SK-N-SH (cell line): Measurements from ENCODE around the gene TTC39C. TPM values are rescaled to one million over a fixed set of nuclear protein-coding genes. Genes with fewer than 3 reads are reported as not detected.

Source experiments
- CTCF ChIA-PET: fragments of 300-600, 350-600 bp; formaldehyde crosslinking; extraction: SDS; loops from one replicate; lab custom pipeline; 2021; lab: Yijun Ruan, JAX
- POLR2A ChIA-PET: fragments of 350-600 bp; sonication (Branson Sonifier 250); formaldehyde crosslinking; extraction: SDS; loops from one replicate; lab custom pipeline; 2020; ENCODE audit warnings: antibody characterized with exemption, inconsistent platforms; lab: Yijun Ruan, JAX
- DNase-seq: peaks from one replicate; pipeline ENCODE4 v3.0.0; 2012
- H2AFZ ChIP-seq: fragments of 200-600 bp; sonication (generic); 2 replicates; pipeline ENCODE4 v1.8.1; 2016; ENCODE audit warnings: antibody characterized with exemption, mild to moderate bottlenecking, low read depth
- H3F3A ChIP-seq: fragments of 200-600 bp; sonication (generic); replicated peaks from 2 replicates; pipeline ENCODE3; 2016; ENCODE audit warnings: antibody characterized with exemption, mild to moderate bottlenecking; ENCODE audit not compliant: insufficient read depth
- H3K27ac ChIP-seq, 2 experiments: fragments of 200-500 bp in 1 of 2; fragments of 200-600 bp in 1 of 2; sonication (Bioruptor generic) in 1 of 2; sonication (generic), shearing (Covaris generic) in 1 of 2; 2 replicates each; pipeline versions ENCODE4 v1.5.1 to v1.6.1; 2014 to 2016; ENCODE audit warnings: low read depth in 2 of 2, inconsistent platforms in 1 of 2, low read length in 1 of 2, mild to moderate bottlenecking in 1 of 2, mixed read lengths in 1 of 2
- H3K27me3 ChIP-seq: fragments of 200-600 bp; sonication (generic), shearing (Covaris generic); 2 replicates; pipeline ENCODE4 v1.6.1; 2016; ENCODE audit warnings: mixed run types; ENCODE audit not compliant: insufficient read depth
- H3K36me3 ChIP-seq, 2 experiments: fragments of 200-500 bp in 1 of 2; fragments of 200-600 bp in 1 of 2; sonication (Bioruptor generic) in 1 of 2; sonication (generic) in 1 of 2; replicated peaks in 1 of 2; 2 replicates each; pipeline versions ENCODE3 to v1.5.1; 2014 to 2016; ENCODE audit warnings: low read length in 1 of 2, mild to moderate bottlenecking in 1 of 2; ENCODE audit not compliant: insufficient read depth in 2 of 2, control insufficient read depth in 1 of 2
- H3K4me1 ChIP-seq, 2 experiments: fragments of 200-500 bp in 1 of 2; fragments of 200-600 bp in 1 of 2; sonication (Bioruptor generic) in 1 of 2; sonication (generic), shearing (Covaris generic) in 1 of 2; 2 replicates each; pipeline versions ENCODE4 v1.5.1 to v1.6.1; 2014 to 2016; ENCODE audit warnings: low read depth in 1 of 2, low read length in 1 of 2, mixed run types in 1 of 2; ENCODE audit not compliant: insufficient read depth in 2 of 2, control insufficient read depth in 1 of 2
- H3K4me2 ChIP-seq: fragments of 200-600 bp; sonication (generic), shearing (Covaris generic); 2 replicates; pipeline ENCODE4 v1.6.1; 2017; ENCODE audit warnings: mixed run types
- H3K4me3 ChIP-seq, 2 experiments: fragments of 200-500 bp in 1 of 2; fragments of 200-600 bp in 1 of 2; sonication (Bioruptor generic) in 1 of 2; sonication (generic), shearing (Covaris generic) in 1 of 2; 2 replicates each; pipeline versions ENCODE4 v1.5.1 to v1.8.1; 2014 to 2016; ENCODE audit warnings: low read depth in 2 of 2, inconsistent platforms in 1 of 2, low read length in 1 of 2, mild to moderate bottlenecking in 1 of 2, mixed read lengths in 1 of 2, moderate library complexity in 1 of 2
- H3K79me2 ChIP-seq: fragments of 200-600 bp; sonication (generic); 2 replicates; pipeline ENCODE4 v1.8.1; 2017; ENCODE audit warnings: mild to moderate bottlenecking; ENCODE audit not compliant: insufficient read depth
- H3K9ac ChIP-seq: fragments of 200-600 bp; sonication (generic); 2 replicates; pipeline ENCODE4 v1.6.1; 2017; ENCODE audit warnings: mixed run types
- H3K9me2 ChIP-seq: fragments of 200-600 bp; sonication (generic); 2 replicates; pipeline ENCODE4 v1.6.1; 2017; ENCODE audit warnings: mixed run types
- H3K9me3 ChIP-seq: fragments of 200-600 bp; sonication (generic); 2 replicates; pipeline ENCODE4 v1.6.1; 2017; ENCODE audit warnings: mixed run types, mild to moderate bottlenecking, moderate library complexity
- H4K20me1 ChIP-seq: fragments of 200-600 bp; sonication (generic); 2 replicates; pipeline ENCODE4 v1.6.1; 2017; ENCODE audit warnings: mild to moderate bottlenecking, mixed run types; ENCODE audit not compliant: insufficient read depth
- CHD2 ChIP-seq: fragments of 150-350 bp; IDR thresholded peaks from 2 replicates; pipeline ENCODE4 v1.6.1; 2018; ENCODE audit warnings: low read length; ENCODE audit not compliant: partially characterized antibody
- ELF1 ChIP-seq: IDR thresholded peaks from 2 replicates; pipeline ENCODE4 v1.4.0; 2012
- EZH2phosphoT487 ChIP-seq: fragments of 200-600 bp; sonication (generic); IDR thresholded peaks from 2 replicates; pipeline ENCODE4 v1.6.1; 2017; ENCODE audit warnings: low read depth, mixed run types, mild to moderate bottlenecking, antibody characterized with exemption, moderate library complexity, borderline replicate concordance
- FOXJ3 ChIP-seq: sonication (generic); formaldehyde crosslinking; IDR thresholded peaks from 2 replicates; pipeline ENCODE4 v1.5.1; 2020; ENCODE audit warnings: mild to moderate bottlenecking, missing genetic modification reagents
- FOXM1 ChIP-seq: IDR thresholded peaks from 2 replicates; pipeline ENCODE4 v1.4.0; 2012; ENCODE audit warnings: low read depth, mild to moderate bottlenecking
- GABPA ChIP-seq: IDR thresholded peaks from 2 replicates; pipeline ENCODE4 v1.4.0; 2012; ENCODE audit warnings: low read depth, mild to moderate bottlenecking
- MEF2A ChIP-seq: IDR thresholded peaks from 2 replicates; pipeline ENCODE4 v1.4.0; 2012; ENCODE audit warnings: low read depth, borderline replicate concordance
- NFIC ChIP-seq: IDR thresholded peaks from 2 replicates; pipeline ENCODE4 v1.4.0; 2012; ENCODE audit warnings: borderline replicate concordance
- PBX3 ChIP-seq: IDR thresholded peaks from 2 replicates; pipeline ENCODE4; 2012
- POLR2AphosphoS5 ChIP-seq: IDR thresholded peaks from 2 replicates; pipeline ENCODE4 v1.6.1; 2012; ENCODE audit warnings: low read depth, low read length
- RAD21 ChIP-seq: IDR thresholded peaks from 2 replicates; pipeline ENCODE4 v1.6.1; 2012; ENCODE audit warnings: mild to moderate bottlenecking, low read length
- REST ChIP-seq: IDR thresholded peaks from 2 replicates; pipeline ENCODE4 v1.6.1; 2012; ENCODE audit warnings: mild to moderate bottlenecking, low read depth, low read length, moderate library complexity
- SIN3A ChIP-seq: IDR thresholded peaks from 2 replicates; pipeline ENCODE4 v1.6.1; 2012; ENCODE audit warnings: low read depth, mild to moderate bottlenecking, low read length, moderate library complexity, borderline replicate concordance
- TAF1 ChIP-seq: IDR thresholded peaks from 2 replicates; pipeline ENCODE4 v1.6.1; 2012; ENCODE audit warnings: low read depth, mild to moderate bottlenecking, low read length, moderate library complexity, borderline replicate concordance
- TCF12 ChIP-seq: IDR thresholded peaks from 2 replicates; pipeline ENCODE4 v1.4.0; 2012
- USF1 ChIP-seq: IDR thresholded peaks from 2 replicates; pipeline ENCODE4 v1.4.0; 2012; ENCODE audit warnings: low read depth, borderline replicate concordance
- YY1 ChIP-seq: IDR thresholded peaks from 2 replicates; pipeline ENCODE4 v1.4.0; 2012; ENCODE audit warnings: low read depth, mild to moderate bottlenecking
- WGBS: methylation state at CpG from one replicate; pipeline ENCODE4 v1.1.6; 2017; ENCODE audit warnings: low lambda C conversion rate; 5-methylcytosine and 5-hydroxymethylcytosine counted together
- polyA plus RNA-seq, 3 experiments: library from polyadenylated mRNA; depleted of rRNA; stranded (reverse); fragments of >200 nt; gene quantifications; 2 replicates each; pipeline ENCODE4 v1.2.3, GENCODE V29; 2012

The TTC39C gene
- polyA plus RNA-seq, 1 of the 3 experiments (the other 2 are of a cell fraction), result 8.6 TPM

- CTCF ChIA-PET, result interaction anchor here (0.7 to 1.5 kb wide), 2 partner anchors 11 to 16 kb away, joined by 3 to 6 read pairs; no protein-coding TSS in a partner anchor
- WGBS, result 84% methylated on average over 5 of the region's 5 CpGs
- H3K4me2 ChIP-seq, result no peak overlapping the region
These were observed 19.3 kb downstream of the TTC39C start for GRCh38 chr18:24033641-24034412.

More at GRCh38 chr18:24033641-24034412, 19.3 kb downstream of the TTC39C start:
- Histone ChIP-seq H3K79me2 (peaks cover 61% of the 10 kb centered on the region), H3K9me3 (no peaks in the 10 kb centered on the region), H3K27ac (no peak overlapping the region), H3K27me3 (no peaks in the 10 kb centered on the region), H3K4me1 (no peaks in the 10 kb centered on the region), H4K20me1 (peaks cover 9% of the 10 kb centered on the region), H2AFZ (no peak overlapping the region)
- POLR2A ChIA-PET, result no interaction called here
- TF ChIP-seq USF1, result no peak
- no peak for TF ChIP-seq GABPA
- TF ChIP-seq EZH2phosphoT487, result no peak
- TF ChIP-seq POLR2AphosphoS5, result no peak
- TF ChIP-seq YY1, result no peak
- no peak for TF ChIP-seq MEF2A
- no peak for TF ChIP-seq SIN3A
- TF ChIP-seq TAF1, result no peak
- no peak for TF ChIP-seq FOXJ3
- no peak for TF ChIP-seq TCF12
- no peak for TF ChIP-seq CHD2
- no peak for TF ChIP-seq NFIC
- TF ChIP-seq FOXM1, result no peak
- TF ChIP-seq ELF1, result no peak
- no peak for TF ChIP-seq PBX3
- TF ChIP-seq RAD21, result no peak
- TF ChIP-seq REST, result no peak
- TF ChIP-seq, all 33 proteins: peak for 0
- peaks cover 10% of the 10 kb centered on the region for H3F3A ChIP-seq
- no peak overlapping the region for H3K4me3 ChIP-seq
- no peaks in the 10 kb centered on the region for H3K9me2 ChIP-seq
- no peaks in the 10 kb centered on the region for H3K36me3 ChIP-seq
- no peak overlapping the region for H3K9ac ChIP-seq
- no peak for DNase-seq
